Testis (tissue), 2 donors: ENCODE data around the gene CXCR6.

Experiments used
- POLR2A ChIP-seq: fragments of 450-650 bp; IDR thresholded peaks from one replicate; pipeline ENCODE4 v1.6.1; 2017; ENCODE audit warnings: antibody characterized with exemption, mild to moderate bottlenecking, moderate library complexity
- TF ChIP-seq, protein P1 (sequence below), 3 experiments: fragments of 450-650 bp in 2 of 3; fragments of 200-600 bp in 1 of 3; sonication (generic) in 1 of 3; IDR thresholded peaks; one replicate each; pipeline ENCODE4 v1.5.1; 2016 to 2019; ENCODE audit warnings: antibody characterized with exemption in 3 of 3, mild to moderate bottlenecking in 2 of 3, moderate library complexity in 1 of 3

DNA sequence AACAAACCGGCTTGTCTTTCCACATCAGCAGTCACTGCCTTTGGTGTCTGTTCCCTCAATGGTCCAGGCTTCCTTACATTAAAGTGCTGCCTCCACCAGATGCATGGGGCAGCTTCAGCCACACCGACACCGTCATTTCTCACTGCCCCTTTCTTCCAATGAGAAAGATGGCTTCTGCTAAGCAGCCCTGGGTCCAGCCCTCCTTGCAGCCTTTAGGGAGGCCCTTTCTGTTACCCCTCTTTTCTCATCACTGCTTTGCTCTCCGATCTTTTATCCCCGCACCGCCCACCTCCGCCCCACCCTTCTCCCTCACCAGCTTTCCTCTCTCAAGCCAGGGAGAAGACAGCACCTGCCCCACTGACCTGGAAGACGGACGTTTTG lies 28.2 kb upstream of the CXCR6 start:
- no peak for TF ChIP-seq POLR2A
- TF ChIP-seq, protein P1, sequence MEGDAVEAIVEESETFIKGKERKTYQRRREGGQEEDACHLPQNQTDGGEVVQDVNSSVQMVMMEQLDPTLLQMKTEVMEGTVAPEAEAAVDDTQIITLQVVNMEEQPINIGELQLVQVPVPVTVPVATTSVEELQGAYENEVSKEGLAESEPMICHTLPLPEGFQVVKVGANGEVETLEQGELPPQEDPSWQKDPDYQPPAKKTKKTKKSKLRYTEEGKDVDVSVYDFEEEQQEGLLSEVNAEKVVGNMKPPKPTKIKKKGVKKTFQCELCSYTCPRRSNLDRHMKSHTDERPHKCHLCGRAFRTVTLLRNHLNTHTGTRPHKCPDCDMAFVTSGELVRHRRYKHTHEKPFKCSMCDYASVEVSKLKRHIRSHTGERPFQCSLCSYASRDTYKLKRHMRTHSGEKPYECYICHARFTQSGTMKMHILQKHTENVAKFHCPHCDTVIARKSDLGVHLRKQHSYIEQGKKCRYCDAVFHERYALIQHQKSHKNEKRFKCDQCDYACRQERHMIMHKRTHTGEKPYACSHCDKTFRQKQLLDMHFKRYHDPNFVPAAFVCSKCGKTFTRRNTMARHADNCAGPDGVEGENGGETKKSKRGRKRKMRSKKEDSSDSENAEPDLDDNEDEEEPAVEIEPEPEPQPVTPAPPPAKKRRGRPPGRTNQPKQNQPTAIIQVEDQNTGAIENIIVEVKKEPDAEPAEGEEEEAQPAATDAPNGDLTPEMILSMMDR (IDR thresholded peaks at IDR 0.05), result no peak
